Stimulated activated CD4-positive, alpha-beta T cell treated with anti-CD3 and anti-CD28 coated beads, Interleukin-1b, Interleukin-23, amount 100 ng/mL, for 4 hours (primary cell): ENCODE measurements around the gene AP1G1.
A peak's percentile ranks its signal among the peaks of the same experiment; 100 is the strongest.
"Not testable (repeated sequence)": the region's sequence is repeated elsewhere in the genome, so short reads cannot be mapped to it uniquely, and the experiment has no call there.

Source experiments
- DNase-seq, 2 donors: peaks; one replicate each; pipeline ENCODE4 v3.0.0-alpha.2; 2020; ENCODE audit warnings: low read depth in 2 of 2

Gene AP1G1

GRCh38 chr16:71808593-71809459 is at the start of gene AP1G1:
Gene AP1G1, minus strand, starts transcription at chr16:71808834. Its CDS starts 19,355 bp downstream, at chr16:71789479.
- DNase-seq = peak; percentile 78 to 85

GRCh38 chr16:71855937-71856662 is 47.5 kb upstream of the AP1G1 start:
- DNase-seq = no peak

GRCh38 chr16:71854369-71854948 is 45.8 kb upstream of the AP1G1 start:
- no peak for DNase-seq

GRCh38 chr16:71853413-71853812 is 44.8 kb upstream of the AP1G1 start:
- DNase-seq = no peak

DNA sequence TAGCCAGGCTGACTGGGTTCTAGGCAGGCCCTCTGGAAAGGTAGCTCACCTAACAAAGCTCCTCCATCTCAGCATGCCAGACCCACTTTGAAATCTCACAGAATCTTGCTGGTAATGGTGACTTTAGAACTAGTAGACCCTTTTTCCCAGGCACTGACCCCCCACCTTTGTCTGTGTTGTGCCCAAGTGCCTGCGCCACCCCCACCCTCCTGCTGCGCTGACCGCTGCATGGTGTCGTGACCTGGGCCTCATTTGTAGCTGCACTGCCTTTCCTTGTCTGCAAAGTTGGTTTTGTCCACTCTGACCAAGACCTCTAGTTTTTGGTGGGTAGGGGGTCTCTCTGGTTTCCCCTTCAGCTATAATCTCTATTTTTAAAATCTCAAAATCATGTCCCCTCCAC is 43.9 kb upstream of the AP1G1 start:
- DNase-seq = no peak

- no peak for DNase-seq
Observed at GRCh38 chr16:71852158-71852557, 43.5 kb upstream of the AP1G1 start.

- DNase-seq = no peak
Observed at GRCh38 chr16:71851746-71852145, 43.1 kb upstream of the AP1G1 start.

GRCh38 chr16:71848622-71849021 is 40.0 kb upstream of the AP1G1 start:
- no peak for DNase-seq

- DNase-seq = no peak
Observed at GRCh38 chr16:71847096-71847495, 38.5 kb upstream of the AP1G1 start.

GRCh38 chr16:71846431-71846830 is 37.8 kb upstream of the AP1G1 start:
- DNase-seq = no peak

DNA sequence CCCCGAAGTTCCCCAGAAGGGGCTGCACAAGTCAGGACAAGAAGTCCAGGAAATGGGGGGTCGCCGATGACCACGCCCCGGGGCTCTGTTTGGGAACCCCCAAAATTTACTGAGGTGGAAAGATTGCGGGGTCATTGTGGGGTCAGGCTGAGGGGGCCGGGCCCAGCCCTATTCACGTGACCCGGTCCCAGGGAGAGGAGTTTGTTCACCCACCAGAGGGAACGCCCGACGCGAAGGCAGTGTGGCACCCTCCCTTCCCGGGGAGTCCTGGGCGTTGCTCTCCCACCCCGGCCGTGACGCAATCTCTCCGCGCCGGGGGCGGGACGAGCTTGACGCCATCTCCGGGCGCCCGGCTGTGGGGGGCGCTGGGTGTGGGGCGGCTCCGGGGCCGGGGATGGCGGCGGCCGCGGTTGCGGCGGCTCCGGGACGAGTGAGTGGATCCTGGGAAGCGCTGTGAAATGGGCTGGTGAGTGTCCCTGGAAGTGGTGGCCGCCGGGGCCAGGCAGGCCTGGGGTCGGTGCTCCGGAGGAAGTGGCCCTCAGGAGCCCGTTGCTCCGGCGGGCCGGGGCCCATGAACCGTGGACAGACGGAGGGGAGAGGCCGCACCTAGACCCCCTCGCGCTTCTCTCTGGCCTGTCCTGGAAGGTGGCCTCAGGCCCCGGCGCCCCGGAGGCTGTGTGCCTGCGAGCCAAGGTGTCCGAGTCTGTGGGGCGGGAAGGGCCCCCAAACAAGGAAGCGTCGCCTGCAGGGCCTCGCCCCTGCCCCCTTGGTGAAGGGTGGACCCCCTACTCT is 37.2 kb upstream of the AP1G1 start, which contains the start of gene ATXN1L:
ATXN1L (plus strand) TSS at position 338 of the 792 bp plus-strand sequence. CDS start 3,765 bp downstream, outside the sequence.
- peak; percentile 90 to 92 for DNase-seq

- DNase-seq = no peak
Observed at GRCh38 chr16:71843572-71843971, 34.9 kb upstream of the AP1G1 start.

GRCh38 chr16:71840052-71840451 is 31.4 kb upstream of the AP1G1 start:
- DNase-seq = no peak

DNA sequence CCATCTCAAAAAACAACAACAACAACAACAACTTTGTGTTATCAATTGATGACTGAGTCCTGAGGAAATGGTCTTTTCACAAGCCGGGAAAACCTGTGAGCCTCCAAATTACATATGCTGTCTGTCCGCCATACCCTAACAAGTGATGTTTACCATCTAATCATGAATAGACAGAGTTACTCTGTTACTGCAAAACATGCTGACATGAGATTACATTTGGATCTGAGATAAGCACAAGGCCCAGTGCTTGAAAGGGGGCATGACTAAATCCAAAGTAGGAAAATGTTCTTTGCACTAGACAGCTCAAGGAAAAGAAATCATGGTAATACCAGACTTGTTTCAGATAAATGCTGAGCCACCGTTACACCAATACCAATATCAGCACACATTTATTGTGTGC is 28.5 kb upstream of the AP1G1 start:
- no peak for DNase-seq

GRCh38 chr16:71834291-71834690 is 25.7 kb upstream of the AP1G1 start:
- DNase-seq = no peak

DNA sequence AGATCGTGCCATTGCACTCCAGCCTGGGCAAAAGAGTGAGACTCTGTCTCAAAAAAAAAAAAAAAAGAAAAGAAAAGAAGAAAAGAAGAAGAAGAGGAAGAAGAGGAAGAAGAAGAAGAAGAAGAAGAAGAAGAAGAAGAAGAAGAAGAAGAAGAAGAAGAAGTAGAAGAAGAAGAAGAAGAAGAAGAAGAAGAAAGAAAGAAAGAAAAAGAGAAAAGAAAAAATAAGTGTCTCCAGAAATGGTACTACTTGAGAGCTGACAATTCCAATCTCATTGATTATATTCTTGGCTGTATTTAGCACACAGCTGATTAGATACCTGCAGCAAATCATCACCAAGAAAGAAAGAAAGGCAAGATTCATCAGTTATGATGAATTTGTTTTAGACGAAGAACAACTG is 23.5 kb upstream of the AP1G1 start:
- not testable (repeated sequence) for DNase-seq

DNA sequence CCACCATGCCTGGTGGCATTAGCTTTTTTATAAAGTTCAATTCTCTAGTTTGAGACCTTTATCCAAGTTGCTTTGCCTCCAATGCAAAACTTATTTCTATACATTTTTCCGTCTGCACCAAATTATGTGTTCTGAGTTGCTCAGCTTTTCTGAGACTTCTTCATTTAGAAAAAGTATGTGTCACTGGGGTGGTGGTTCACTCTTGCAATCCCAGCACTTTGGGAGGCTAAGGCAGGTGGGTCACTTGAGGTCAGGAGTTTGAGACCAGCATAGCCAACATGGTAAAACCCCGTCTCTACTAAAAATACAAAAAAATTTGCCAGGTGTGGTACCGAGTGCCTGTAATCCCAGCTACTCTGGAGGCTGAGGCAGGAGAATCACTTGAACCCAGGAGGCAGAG is 23.1 kb upstream of the AP1G1 start:
- not testable (repeated sequence) for DNase-seq

DNA sequence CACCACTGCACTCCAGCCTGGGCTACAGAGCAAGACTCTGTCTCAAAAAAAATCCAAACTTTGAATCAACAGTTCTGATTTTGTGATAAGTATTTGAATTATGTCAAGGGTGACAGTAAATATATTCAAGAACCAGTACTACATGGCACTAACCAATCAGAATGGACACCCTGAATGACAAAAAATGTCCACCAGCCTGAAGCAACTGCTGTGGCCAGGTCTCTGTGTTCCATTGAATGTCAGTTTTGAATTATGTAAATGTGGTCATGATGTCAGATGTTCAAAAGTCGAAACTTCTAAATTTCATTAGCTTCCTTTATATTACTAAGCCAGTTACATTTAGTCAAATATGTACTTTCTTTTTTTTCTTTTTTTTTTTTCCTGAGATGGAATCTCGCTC is 21.7 kb upstream of the AP1G1 start:
- DNase-seq = no peak

DNA sequence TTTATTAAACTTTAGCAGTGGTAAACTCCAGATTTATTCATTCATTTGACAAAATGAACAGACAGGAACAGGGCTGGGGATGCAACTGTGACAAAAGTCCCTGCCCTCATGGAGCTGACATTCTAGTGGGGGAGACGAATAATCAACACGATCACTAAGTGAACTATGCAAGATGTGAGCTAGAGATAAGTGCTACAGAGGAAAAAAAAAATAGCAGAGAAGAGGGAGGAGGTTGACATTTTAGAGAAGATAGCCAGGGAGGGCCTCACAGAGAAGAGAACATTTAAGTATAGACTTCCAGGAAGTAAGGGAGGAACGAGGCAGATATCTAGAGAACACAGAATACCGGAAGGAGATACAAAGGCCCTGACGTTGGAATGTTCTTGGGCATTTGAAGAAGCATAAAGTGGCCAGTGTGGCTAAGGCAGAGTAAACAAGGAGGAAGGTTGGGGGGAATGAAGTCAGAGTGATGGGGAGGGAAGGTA is 17.9 kb upstream of the AP1G1 start:
- DNase-seq = no peak

DNA sequence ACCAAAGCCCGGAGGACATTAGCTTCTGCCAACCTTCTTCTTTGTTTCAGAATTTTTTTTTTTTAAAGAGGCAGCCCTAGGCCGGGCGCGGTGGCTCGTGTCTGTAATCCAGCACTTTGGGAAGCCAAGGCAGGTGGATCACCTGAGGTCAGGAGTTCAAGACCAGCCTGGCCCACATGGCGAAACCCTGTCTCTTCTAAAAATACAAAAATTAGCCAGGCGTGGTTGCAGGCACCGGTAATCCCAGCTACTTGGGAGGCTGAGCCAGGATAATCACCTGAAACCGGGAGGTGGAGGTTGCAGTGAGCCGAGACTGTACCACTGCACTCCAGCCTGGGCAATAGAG is 8.5 kb upstream of the AP1G1 start:
- DNase-seq = not testable (repeated sequence)

DNA sequence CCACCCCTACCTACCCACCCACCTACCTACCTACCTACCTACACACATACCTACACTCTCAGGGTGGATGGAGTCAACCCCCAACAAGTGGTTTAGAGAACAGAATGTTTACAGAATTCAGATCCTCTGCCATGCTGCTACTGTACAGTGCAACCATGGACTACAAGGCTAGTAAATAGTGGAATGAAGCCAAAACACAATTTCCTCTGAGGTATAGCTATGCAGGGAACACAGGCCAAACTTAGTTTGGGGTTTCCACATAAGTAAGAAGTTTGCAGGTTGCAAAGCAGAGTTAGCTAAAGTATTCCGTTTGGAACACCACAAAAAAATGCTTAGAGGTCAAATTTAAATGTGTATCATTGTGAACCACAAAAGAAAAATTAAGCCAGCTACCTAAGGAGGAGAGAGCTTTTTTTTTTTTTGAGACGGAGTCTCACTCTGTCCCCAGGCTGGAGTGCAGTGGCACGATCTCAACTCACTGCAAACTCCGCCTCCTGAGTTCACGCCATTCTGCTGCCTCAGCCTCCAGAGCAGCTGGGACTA is 2.7 kb upstream of the AP1G1 start:
- DNase-seq = no peak
